Stimulated activated CD8-positive, alpha-beta memory T cell treated with anti-CD3 and anti-CD28 coated beads, Interleukin-15, amount 100 ng/mL, for 4 hours (primary cell): ENCODE data around the gene TNIP2.
"Not testable (repeated sequence)": the region's sequence is repeated elsewhere in the genome, so short reads cannot be mapped to it uniquely, and the experiment has no call there.

Experiments
- DNase-seq, 2 donors: peaks; one replicate each; pipeline ENCODE4 v3.0.0-alpha.2; 2020; ENCODE audit warnings: low read depth in 2 of 2

The TNIP2 gene

GRCh38 chr4:2745516-2745915, 10.6 kb downstream of the TNIP2 start:
- no peak for DNase-seq

GRCh38 chr4:2744576-2745270, 11.4 kb downstream of the TNIP2 start:
- no peak for DNase-seq

- DNase-seq = no peak
Measured at GRCh38 chr4:2743518-2744445, 12.4 kb downstream of the TNIP2 start.

- no peak for DNase-seq
Measured at GRCh38 chr4:2742823-2743517, 13.2 kb downstream of the TNIP2 start.

- DNase-seq = no peak
Measured at GRCh38 chr4:2742081-2742822, 13.9 kb downstream of the TNIP2 start.

- no peak for DNase-seq
Measured at GRCh38 chr4:2741626-2742025, 14.5 kb downstream of the TNIP2 start.

GRCh38 chr4:2738296-2738695, 17.8 kb downstream of the TNIP2 start:
- not testable (repeated sequence) for DNase-seq

GRCh38 chr4:2735869-2736268, 20.3 kb downstream of the TNIP2 start:
- DNase-seq = no peak

- DNase-seq = no peak
Measured at GRCh38 chr4:2734612-2735011, 21.5 kb downstream of the TNIP2 start.

GRCh38 chr4:2733844-2734574, 22.1 kb downstream of the TNIP2 start:
- DNase-seq = no peak

GRCh38 chr4:2733001-2733843, 22.9 kb downstream of the TNIP2 start:
- no peak for DNase-seq

GRCh38 chr4:2732526-2732925, 23.6 kb downstream of the TNIP2 start:
- no peak for DNase-seq

- DNase-seq = no peak
Measured at GRCh38 chr4:2731907-2732317, 24.2 kb downstream of the TNIP2 start.

- DNase-seq = no peak
Measured at GRCh38 chr4:2729533-2729875, 26.6 kb downstream of the TNIP2 start.

- DNase-seq = no peak
Measured at GRCh38 chr4:2728806-2729532, 27.2 kb downstream of the TNIP2 start.

- DNase-seq = no peak
Measured at GRCh38 chr4:2728221-2728620, 27.9 kb downstream of the TNIP2 start.

GRCh38 chr4:2726881-2727280, 29.3 kb downstream of the TNIP2 start:
- not testable (repeated sequence) for DNase-seq

GRCh38 chr4:2725380-2725779, 30.8 kb downstream of the TNIP2 start:
- no peak for DNase-seq

GRCh38 chr4:2723751-2724150, 32.4 kb downstream of the TNIP2 start:
- DNase-seq = no peak
